ENCODE measurements around the gene CENPV.

CENPV gene

DNA sequence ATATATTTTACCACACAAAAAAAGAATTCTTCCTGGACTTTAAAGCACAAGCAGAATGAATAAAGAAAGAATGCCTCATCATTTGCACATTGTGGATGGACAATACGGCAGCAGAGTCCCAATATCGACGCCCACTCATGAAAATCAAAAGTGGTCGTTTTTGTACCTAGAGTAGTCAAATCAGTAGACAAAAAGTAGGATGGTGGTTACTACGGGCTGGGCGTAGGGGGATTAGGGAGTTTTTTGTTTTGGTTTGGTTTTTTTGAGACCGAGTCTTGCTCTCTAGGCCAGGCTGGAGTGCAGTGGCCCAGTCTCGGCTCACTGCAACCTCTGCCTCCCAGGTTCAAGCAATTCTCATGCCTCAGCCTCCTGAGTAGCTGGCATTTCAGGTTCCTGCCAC is 8.6 kb upstream of the CENPV start:
- no peak for DNase-seq

DNA sequence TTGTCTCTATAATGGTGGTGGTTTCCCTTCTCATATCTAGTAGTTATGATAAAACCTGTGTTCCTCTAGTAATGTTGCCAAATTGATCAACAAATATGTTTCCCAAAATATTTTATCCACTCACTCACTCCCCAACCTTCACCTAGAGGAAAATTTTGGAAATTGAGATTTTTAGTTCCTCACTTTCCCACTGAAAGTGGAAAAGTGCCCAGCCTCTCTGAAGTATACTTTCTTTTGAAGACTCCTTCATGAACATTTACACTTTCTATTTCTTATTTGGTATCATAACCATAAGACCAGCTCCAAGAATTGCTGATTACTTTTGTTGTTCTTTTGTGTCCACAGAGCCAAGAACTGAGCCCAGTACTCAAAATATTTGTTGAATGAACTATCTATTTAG is 5.1 kb upstream of the CENPV start:
- no peak for DNase-seq

DNA sequence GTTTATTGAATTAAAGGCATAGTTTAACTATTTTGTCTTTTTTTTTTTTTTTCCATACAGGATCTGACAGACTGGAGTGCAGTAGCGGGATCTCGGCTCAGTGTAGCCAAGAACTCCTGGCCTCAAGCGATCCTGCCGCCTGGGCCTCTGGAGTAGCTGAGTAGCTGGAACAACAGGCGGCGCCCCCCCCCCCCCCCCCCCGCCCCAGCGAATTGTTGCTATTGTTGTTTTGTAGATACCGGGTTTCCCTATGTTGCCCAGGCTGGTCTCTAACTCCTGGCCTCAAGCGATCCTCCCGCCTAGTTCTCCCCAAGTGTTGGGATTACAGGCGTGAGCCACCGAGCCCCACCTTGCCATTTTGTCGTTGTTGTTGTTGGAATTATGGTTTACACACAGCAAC is 1.3 kb upstream of the CENPV start:
- DNase-seq, result no peak

DNA sequence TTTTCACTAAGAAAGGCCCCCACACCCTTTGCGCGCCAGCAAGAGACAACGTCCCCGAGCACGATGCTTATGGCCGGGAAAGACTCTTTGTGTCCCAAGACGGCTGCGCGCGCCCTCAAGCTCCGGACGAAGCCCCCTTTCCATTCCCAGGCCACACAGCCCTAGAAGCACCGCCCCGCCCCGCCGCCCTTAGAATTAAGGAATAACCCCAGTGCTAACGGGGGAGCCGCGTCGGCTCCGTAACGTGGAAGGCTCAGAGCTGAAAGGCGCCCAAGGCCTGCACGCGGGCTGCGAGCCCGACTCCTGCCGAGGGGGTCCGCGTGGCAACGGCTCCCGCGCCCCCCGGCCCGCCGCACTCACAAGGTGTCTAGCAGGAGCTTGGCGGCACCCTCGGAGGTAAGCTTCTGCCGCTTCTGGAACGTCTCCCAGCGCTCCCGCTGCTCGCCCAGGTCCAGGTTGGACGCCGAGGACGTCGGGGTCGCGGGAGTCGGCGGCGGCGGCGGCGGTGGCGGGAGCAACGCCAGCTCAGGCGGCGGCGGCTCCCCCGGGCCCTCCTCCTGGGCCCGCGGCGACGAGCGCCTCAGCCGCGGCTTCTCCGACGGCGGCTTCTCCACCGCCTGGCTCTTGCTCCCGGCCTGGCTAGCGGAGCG is 477 bp downstream of the CENPV start:
- peak; percentile 19 for DNase-seq

DNA sequence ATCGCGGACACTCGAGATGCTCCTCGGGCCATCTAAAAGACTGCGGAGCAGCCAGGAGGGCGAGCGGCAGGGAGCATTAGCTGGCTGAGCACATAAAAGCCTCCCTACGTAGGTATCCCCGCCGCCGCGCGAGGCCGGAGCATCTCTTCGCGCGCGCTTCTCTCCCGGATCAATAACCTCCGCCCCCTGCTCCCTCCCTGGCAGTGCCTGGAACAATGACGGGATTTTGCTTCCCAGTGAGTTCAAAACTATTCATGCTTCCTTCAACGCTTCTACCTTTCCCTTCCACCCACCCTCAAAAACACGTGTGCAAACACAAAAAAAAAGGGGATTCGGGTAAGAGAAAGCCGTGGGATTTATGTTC is 984 bp downstream of the CENPV start:
- peak; percentile 13 for DNase-seq

DNA sequence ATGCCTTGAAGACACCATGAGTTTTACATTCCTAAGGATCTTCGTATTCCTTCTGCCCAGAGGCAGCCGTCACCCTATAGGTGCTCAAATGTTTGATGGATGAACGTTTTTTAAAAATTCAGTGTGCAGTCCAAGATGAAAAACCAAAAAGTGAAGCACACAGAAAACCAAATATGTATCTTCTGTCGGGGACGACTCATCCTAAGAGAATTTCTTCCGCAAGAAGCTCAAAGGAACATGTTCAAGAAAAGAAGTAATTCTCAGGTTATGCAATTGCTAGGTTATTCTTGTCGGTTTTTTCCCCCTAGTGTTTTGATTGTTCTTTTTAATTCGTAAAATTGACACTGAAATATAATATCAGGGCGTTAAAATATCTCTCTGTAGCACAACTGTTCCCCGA is 1.4 kb downstream of the CENPV start:
- peak; percentile 37 for DNase-seq

DNA sequence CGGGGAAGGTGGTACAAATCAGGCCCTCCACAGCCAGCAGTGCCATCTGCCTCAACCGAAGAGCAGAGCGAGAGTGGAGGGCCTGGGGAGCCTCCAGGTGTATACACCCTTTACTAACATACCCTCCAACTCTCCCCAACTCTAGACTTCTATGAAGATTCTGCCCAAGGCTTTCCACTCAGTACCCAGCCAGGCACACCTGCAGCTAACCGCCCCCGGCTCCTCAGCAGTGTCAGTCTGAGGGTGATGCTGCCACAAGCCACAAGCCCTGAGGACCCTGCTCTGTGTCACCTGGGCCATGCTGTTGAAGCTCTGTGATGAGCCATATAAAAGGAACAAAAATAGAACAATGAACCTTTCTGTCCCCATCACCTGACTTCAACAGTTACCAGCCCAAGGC is 3.8 kb downstream of the CENPV start:
- no peak for DNase-seq

DNA sequence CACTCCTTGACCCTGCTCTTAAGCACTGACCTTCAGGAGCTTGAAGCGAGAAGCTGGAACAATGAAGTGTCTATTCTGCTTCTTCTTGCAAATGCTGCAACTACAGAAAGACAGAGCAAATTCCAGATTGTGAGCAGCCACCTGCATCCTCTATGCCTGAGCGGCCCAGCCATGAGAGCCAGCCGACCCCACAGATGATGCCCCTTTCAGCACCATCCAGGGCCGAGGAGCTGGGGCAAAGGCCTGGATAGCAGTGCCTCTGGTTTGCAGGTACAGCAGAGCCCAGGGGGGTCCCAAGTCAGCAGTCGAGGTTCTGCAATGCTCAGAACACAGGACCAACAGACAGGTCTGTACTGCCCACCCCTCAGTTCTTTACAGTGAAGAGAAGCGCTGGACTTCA is 4.7 kb downstream of the CENPV start:
- DNase-seq, result no peak

DNA sequence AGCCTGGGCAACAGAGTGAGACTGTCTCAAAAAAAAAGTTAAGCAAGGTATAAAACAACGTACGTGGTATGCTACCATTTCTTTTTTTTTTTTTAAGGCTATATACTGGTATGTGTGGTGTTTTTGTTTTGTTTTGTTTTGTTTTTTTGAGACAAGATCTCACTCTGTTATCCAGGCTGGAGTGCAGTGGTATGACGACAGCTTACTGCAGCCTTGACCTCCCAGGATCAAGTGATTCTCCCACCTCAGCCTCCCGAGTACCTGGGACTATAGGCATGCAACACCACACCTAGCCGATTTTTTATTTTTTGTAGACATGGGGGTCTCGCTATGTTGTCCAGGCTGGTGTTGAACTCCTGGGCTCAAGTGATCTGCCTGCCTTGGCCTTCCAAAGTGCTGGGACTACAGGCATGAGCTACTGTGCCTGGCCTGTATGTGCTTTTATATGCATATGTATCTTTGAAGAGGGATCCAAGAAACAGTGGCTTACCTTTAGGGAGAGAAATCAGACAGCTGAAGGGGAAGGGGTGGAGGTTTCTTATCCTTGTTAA is 6.5 kb downstream of the CENPV start:
- DNase-seq, result no peak

DNA sequence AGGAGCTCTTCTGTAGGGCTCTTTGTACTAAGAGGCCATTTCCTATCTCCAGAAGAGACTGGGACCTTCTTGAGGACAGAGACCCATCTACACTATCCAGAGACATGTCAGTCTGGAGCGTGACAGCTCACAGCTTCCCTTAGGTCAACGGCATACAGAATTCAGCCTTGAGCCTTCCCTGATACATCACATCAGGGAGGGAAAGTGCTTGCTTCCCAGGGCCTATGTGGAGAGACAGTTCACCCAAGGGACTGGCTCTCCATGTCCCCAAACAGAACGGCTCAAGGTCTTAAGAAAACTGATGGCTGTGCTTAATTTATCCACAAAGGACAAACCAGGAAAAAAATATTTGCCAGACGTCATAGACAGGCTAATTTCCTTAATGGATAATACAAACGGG is 7.7 kb downstream of the CENPV start:
- no peak for DNase-seq

DNA sequence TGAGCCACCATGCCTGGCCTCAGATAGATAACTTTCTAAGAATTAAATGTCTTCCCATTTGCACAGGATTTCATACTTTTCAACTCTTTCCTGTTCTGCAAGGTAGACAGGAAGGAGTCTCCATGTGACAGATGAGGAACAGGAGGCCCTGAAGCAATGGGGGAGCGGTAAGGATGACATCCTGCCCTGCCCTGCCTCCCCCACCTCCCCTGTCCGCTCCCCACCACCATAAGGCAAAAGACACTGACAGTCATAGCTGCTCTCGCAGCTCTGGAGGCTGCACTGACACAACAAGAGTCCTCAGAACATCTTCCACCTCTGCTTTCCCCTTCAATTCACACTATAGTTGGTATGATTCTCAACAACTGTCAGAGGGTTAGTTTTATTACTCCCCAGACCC is 9.7 kb downstream of the CENPV start:
- no peak for DNase-seq

DNA sequence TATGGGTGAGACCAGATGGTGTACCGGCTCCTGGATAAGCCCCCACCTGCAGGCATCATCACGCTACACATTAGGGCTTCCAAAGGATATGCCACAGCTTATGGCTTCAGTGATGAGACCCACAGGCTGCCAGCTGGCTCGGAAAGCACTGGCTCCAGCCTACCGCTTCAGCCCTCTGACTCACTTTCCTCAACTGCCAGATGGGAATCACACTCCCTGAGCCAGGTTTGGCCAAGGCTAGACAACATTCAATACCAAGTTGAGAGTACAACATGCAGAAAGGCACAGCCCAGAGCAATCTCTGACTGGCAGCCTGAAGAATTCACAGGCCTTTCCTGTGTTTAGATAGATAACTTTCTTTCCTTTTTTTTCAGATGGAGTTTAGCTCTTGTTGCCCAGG is 10.3 kb downstream of the CENPV start:
- no peak for DNase-seq

DNA sequence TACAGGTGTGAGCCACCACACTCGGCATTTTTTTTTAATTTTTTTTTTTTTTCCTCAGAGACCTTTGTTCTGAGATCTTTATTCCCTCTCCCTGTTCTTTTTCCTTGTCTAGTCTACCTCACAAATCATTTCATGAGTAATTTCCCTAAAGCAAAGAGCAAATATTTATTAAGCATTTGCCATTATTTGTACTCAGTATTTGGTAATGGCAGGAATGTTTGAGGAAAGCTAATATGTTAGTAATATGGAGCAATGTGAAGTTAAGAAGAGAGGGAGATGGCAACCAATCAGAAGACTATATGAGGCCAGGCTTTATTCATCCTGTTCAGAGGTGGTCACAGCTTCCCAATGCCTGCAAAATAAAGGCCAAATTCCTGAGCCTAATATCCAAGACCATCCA is 13.3 kb downstream of the CENPV start:
- no peak for DNase-seq

DNA sequence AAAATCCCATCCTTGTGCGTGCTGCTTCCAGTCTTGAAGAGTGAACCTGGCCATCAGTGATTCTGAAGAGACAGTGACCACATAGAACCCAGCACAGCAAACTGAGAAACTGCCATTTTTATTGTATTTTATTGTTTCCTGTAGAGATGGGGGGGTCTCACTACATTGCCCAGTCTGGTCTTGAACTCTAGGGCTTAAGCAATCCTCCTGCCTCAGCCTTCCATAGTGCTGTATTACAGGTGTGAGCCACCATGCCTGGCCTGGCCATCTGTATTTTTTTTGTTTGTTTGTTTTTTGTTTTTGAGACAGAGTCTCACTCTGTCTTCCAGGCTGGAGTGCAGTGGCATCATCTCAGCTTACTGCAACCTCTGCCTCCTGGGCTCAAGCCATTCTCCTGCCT is 13.9 kb downstream of the CENPV start:
- no peak for DNase-seq

DNA sequence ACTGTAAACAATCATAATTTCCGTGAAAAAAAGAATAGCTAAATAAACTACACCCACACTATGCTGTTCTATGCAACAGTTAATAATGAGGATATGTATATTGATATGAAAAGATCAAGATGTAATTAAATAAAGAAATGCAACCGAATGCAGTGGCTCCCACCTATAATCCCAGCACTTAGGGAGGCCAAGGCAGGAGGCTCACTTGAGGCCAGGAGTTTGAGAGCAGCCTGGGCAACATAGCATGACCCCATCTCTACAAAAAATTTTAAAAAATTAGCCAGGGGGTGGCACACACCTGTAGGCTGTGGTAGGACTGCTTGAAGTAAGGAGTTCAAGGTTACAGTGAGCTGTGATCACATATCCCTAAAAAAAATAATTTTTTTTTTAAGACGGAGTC is 14.9 kb downstream of the CENPV start:
- no peak for DNase-seq

DNA sequence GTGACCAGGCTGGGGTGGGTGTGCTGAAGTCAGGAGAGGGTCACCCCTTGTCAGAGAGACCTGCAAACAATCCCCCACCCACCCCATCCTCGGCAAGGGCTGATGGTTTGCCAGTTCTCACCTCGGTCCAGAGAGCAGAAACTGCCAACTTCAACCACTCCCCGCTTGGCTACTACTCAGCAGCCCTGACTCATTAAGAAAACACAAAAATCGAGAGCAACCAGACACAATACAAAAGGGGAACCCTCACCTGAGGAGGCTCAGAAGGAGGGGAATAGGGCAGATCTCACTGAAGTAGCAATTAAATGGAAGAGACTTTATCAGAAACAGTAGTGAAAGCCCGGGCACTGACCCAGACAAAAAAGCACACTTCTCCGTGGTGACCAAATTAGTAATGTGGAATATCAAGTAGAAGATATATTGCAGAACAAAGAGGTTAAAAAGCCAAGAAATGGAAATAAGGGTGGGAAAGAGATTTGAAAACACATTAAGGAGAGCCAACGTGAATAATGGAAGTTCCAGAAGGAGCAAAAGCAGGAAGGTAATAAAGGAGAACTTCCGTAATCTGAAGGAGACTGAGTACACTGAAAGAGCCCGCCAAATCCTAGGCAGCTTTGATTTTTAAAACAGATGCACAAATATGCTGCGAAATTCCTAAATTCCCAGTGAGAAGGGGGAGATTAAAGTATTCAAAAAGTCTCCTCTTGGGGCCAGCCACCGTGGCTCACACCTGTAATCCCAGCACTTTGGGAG is 23.6 kb downstream of the CENPV start:
- DNase-seq, result no peak

DNA sequence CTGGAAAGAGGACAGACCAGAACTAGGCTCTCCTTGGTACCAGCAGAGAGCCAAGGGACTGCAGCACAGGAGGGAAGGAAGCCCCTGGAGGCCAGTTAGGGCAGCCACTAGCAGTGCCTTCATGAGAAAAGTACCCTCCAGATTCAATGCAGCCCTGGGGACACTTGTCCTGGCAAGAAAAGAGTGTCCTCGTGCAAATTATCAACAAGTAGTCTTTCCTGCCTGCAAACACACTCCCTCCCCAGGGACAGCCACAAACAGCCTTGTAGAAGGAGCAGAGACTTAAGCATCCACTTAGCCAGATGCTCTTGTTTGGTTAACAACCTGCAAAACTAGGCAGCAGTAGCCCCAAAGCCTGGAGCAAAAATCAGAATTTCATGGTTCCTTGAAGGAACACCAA is 24.3 kb downstream of the CENPV start:
- DNase-seq, result no peak

DNA sequence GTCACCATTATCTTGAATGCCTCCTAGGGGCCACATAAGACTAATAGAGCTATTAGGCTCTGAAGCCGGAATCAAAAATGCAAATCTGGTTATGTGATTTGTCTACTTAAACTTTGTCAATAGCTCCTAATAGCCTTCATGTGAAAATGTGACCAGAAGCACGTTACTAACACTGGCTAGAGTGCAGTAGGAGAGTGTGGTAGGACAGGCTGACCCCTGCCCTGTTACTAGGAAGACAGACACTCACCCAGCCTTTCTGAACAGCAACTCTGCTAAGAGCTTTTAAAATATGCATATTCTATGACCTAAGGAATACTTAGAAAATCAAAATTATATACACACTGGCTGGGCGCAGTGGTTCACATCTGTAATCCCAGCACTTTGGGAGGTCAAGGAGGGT is 26.3 kb downstream of the CENPV start:
- DNase-seq, result no peak

DNA sequence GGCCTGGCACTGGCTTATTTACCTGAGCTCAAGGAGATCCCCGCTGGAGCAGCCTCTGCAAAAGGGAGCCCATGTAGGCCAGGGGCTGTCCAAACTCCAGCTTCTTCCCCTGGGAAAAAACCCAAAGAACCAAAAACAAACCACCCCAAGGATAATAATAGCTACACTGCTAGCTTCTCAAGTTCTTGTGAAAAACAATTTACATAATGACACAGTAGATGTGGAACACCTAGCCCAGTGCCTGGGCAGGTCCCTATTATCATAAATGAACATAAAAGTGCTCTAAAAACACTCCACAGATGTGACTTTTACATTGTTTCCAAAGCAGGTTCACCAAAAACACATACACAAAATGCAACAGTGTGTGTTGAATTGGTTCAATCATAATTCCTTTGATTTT is 27.3 kb downstream of the CENPV start:
- DNase-seq, result no peak

DNA sequence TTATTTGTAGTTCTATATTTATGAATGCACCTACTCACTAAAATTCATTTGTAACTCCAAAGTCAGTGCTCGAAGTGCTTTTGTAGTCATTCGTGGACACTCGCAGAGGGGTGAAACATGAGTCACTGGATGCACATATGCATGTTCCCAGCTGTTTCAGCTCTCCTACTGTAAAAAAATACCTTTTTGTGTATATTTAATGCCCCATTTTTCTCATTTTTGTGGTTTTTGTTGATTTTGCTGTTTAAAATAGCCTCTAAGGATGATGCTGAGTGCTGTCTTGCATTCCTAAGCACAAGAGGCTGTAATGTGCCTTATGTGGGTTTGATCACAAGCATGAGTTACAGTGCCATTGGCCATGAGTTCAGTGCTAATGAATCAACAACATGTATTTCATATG is 30.6 kb downstream of the CENPV start:
- DNase-seq, result peak; percentile 78

DNA sequence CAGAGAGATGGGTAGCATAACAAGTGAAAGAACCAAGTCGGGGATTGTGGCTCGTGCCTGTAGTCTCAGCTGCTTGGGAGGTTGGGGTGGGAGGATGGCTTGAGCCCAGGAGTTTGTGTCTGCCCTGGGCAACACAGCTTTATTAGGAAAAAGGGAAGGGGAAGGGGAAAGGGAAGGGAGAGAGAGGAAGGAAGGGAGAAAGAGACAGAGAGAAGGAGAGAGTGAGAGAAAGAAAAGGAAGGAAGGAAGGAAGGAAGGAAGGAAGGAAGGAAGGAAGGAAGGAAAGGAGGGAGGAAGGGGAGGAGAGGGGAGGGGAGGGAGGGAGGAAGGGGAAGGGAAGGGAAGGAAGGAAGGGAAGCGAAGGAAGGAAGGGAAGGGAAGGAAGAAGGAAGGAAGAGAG is 33.3 kb downstream of the CENPV start:
- DNase-seq, result no peak

DNA sequence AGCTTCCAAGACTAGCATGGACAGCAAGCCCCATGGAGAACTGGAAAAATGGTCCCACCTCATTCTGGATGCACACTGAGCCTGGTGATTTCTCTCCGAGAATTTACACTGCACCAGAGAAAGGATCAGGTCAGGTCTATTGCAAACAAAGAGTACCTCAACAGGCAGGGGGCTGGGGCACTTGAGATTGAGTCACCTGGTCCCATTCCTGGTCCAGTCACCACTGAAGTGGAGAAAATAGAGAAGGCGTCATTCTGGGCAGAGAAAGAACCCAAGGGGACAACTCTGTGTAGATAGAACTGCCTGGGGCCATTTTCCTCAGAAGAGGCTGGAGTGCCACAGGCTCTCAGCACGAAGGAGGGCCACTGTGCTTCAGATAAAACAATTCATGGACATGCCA is 38.4 kb downstream of the CENPV start:
- DNase-seq, result no peak

DNA sequence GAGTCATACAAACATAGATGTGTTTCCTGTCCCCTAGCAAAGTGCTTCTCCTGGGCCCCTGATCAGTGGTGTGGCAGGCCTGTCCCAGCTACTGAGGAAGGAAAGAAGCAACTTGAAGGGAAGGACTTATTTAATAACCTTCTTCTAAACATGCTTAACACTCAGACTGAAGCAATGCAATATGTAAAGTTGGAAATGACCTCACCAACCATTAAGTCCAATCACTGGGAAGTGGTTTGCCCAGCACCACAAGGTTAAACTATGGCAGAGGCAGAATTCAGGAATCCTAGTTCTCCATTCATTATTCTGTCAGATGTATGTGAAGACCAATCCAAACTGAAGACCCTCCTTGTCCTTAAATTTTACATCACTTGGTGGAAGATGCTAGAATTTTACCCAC is 39.1 kb downstream of the CENPV start:
- no peak for DNase-seq

Measured in fibroblast of skin of scalp (primary cell).